K562 (cell line): Measurements from ENCODE around the gene CCDC175. TPM values are rescaled to one million over a fixed set of nuclear protein-coding genes. Genes with fewer than 3 reads are reported as not detected.

Experiments used
- ATAC-seq: fragments of 200-7000 bp; cut with Tn5 transposase; 3 replicates; pipeline ENCODE4 v1.9.1; 2020; ENCODE audit warnings: moderate library complexity
- BruUV-seq: library from RNA; stranded (reverse); fragments of 400-500 nt; replicated peaks from 2 replicates; lab custom pipeline; 2021; lab: Mats Ljungman, UMichigan
- CTCF ChIA-PET: fragments of 300-600 bp; formaldehyde crosslinking; extraction: SDS; loops from one replicate; lab custom pipeline; 2021; ENCODE audit warnings: low intra/inter-chr PET ratio; lab: Yijun Ruan, JAX
- POLR2A ChIA-PET: fragments of 300-600, 350-650 bp; sonication (Branson Sonifier 250); formaldehyde crosslinking; extraction: SDS; loops from one replicate; lab custom pipeline; 2021; ENCODE audit warnings: antibody characterized with exemption, inconsistent platforms; lab: Yijun Ruan, JAX
- DNase-seq, 4 experiments: peaks; one replicate each; pipeline versions ENCODE4 v3.0.0 to v3.0.0-alpha.2; 2011 to 2018; ENCODE audit warnings: low spot score in 3 of 4, mixed read lengths in 3 of 4; ENCODE audit errors: extremely low read depth in 1 of 4
- FAIRE-seq: peaks from 2 replicates; lab custom pipeline; 2011; peaks lifted over from hg19 to GRCh38; lab: Jason Lieb, UNC
- H2AFZ ChIP-seq: 2 replicates; pipeline ENCODE4 v1.6.0; 2011; ENCODE audit warnings: low read depth, low read length, control low read depth, inconsistent platforms
- H3K27ac ChIP-seq: fragments of 200-600 bp; 3 replicates; pipeline ENCODE4 v1.8.0; 2011; ENCODE audit warnings: low read depth, mild to moderate bottlenecking, control low read depth, inconsistent platforms, low read length, moderate library complexity, mixed read lengths; ENCODE audit errors: extremely low read depth
- H3K27me3 ChIP-seq, 2 experiments: fragments of 300-600 bp in 1 of 2; 2 replicates in 1 of 2; 3 replicates in 1 of 2; pipeline versions ENCODE4 v1.6.0 to v1.8.0; 2011; ENCODE audit warnings: inconsistent platforms in 2 of 2, low read length in 2 of 2, mild to moderate bottlenecking in 1 of 2, mixed read lengths in 1 of 2, moderate library complexity in 1 of 2; ENCODE audit not compliant: control insufficient read depth in 2 of 2, insufficient read depth in 2 of 2
- H3K36me3 ChIP-seq: fragments of 300-600 bp; 3 replicates; pipeline ENCODE4 v1.8.0; 2011; ENCODE audit warnings: mild to moderate bottlenecking, low read length, inconsistent platforms; ENCODE audit not compliant: control insufficient read depth, insufficient read depth
- H3K4me1 ChIP-seq, 2 experiments: fragments of 200-600 bp in 1 of 2; replicated peaks in 1 of 2; 2 replicates in 1 of 2; 3 replicates in 1 of 2; pipeline versions ENCODE4 v1.5.1 to v1.8.0; 2011; ENCODE audit warnings: inconsistent platforms in 2 of 2, low read length in 2 of 2, mild to moderate bottlenecking in 1 of 2, mixed read lengths in 1 of 2, moderate library complexity in 1 of 2; ENCODE audit not compliant: control insufficient read depth in 2 of 2, insufficient read depth in 2 of 2
- H3K4me2 ChIP-seq: 2 replicates; pipeline ENCODE4 v1.6.1; 2011; ENCODE audit warnings: low read length, control low read depth, inconsistent platforms, mixed read lengths; ENCODE audit not compliant: insufficient read depth
- H3K4me3 ChIP-seq: fragments of 200-600 bp; sonication (generic), shearing (Covaris generic); 2 replicates; pipeline ENCODE4 v1.5.1; 2016; ENCODE audit warnings: control low read depth, inconsistent platforms
- H3K79me2 ChIP-seq: fragments of 200-600 bp; 3 replicates; pipeline ENCODE4 v1.8.0; 2011; ENCODE audit warnings: low read length, inconsistent platforms; ENCODE audit not compliant: control insufficient read depth, insufficient read depth
- H3K9ac ChIP-seq, 2 experiments: 2 replicates each; pipeline versions ENCODE4 v1.6.0 to v1.6.1; 2011; ENCODE audit warnings: low read depth in 2 of 2, low read length in 2 of 2, control low read depth in 1 of 2, inconsistent platforms in 1 of 2, mild to moderate bottlenecking in 1 of 2, mixed read lengths in 1 of 2; ENCODE audit not compliant: insufficient read depth in 1 of 2
- H3K9me1 ChIP-seq: one replicate; pipeline ENCODE4 v1.6.0; 2011; ENCODE audit warnings: inconsistent platforms, mild to moderate bottlenecking, low read length, moderate library complexity; ENCODE audit not compliant: control insufficient read depth, insufficient read depth
- H3K9me3 ChIP-seq: replicated peaks from 2 replicates; pipeline ENCODE4 v1.5.1; 2011; ENCODE audit warnings: low read depth, low read length, inconsistent platforms; ENCODE audit not compliant: control insufficient read depth, insufficient read depth
- H4K20me1 ChIP-seq: replicated peaks from 2 replicates; pipeline ENCODE4 v1.6.1; 2011; ENCODE audit warnings: low read length, inconsistent platforms, mixed read lengths; ENCODE audit not compliant: control insufficient read depth, insufficient read depth
- ATF1 ChIP-seq, 2 experiments: fragments of 450-650 bp in 1 of 2; IDR thresholded peaks; 2 replicates each; pipeline ENCODE4 v1.6.1; 2016; ENCODE audit warnings: missing compliant biosample characterization in 1 of 2, missing genetic modification characterization in 1 of 2
- BCL6 ChIP-seq: fragments of 250-450 bp; sonication (Bioruptor Pico); IDR thresholded peaks from 2 replicates; pipeline ENCODE4 v1.4.0; 2020
- ETS1 ChIP-seq: conservative IDR thresholded peaks from 2 replicates; pipeline ENCODE4 v1.6.1; 2011; ENCODE audit warnings: low read depth, mild to moderate bottlenecking, low read length; ENCODE audit not compliant: control insufficient read depth
- FOXM1 ChIP-seq, 2 experiments: fragments of 450-650 bp in 1 of 2; sonication (generic) in 1 of 2; formaldehyde crosslinking in 1 of 2; IDR thresholded peaks; 2 replicates each; pipeline versions ENCODE4 v1.6.1 to v1.9.0; 2017 to 2022; ENCODE audit warnings: low read depth in 2 of 2, mild to moderate bottlenecking in 2 of 2, missing genetic modification reagents in 1 of 2, moderate library complexity in 1 of 2
- HMGXB4 ChIP-seq: sonication (generic); formaldehyde crosslinking; IDR thresholded peaks from 2 replicates; pipeline ENCODE4 v1.8.1; 2023; ENCODE audit warnings: mild to moderate bottlenecking, missing genetic modification reagents
- SLC30A9 ChIP-seq: fragments of 250-450 bp; sonication (Bioruptor Pico); IDR thresholded peaks from 2 replicates; pipeline ENCODE4 v1.8.0; 2022; ENCODE audit warnings: mild to moderate bottlenecking, moderate library complexity
- TBL1XR1 ChIP-seq, 2 experiments: IDR thresholded peaks; 2 replicates each; pipeline ENCODE4 v1.6.1; 2012; ENCODE audit warnings: improper control_type of control experiment in 2 of 2, low read length in 2 of 2, mild to moderate bottlenecking in 1 of 2
- ZNF263 ChIP-seq: sonication (generic); formaldehyde crosslinking; IDR thresholded peaks from 2 replicates; pipeline ENCODE4 v1.8.0; 2022; ENCODE audit warnings: mild to moderate bottlenecking, missing genetic modification reagents, borderline replicate concordance
- ZNF512 ChIP-seq: IDR thresholded peaks from 2 replicates; pipeline ENCODE4 v1.6.1; 2016; ENCODE audit warnings: missing genetic modification characterization, missing compliant biosample characterization
- WGBS: fragments of 100-300 bp; shearing (Covaris generic); methylation state at CpG from one replicate; pipeline ENCODE4 v1.1.6; 2016; ENCODE audit warnings: low coverage, mixed read lengths; ENCODE audit not compliant: insufficient coverage; ENCODE audit errors: missing lambda C conversion rate; 5-methylcytosine and 5-hydroxymethylcytosine counted together
- in situ Hi-C: fragments of 300-500 bp; cut with MboI; formaldehyde crosslinking; loops from 4 replicates; pipeline ENCODE4 v1.15.0; 2018; ENCODE audit warnings: inconsistent platforms, mixed read lengths
- intact Hi-C: fragments of 100-400 bp; cut with micrococcal nuclease; formaldehyde crosslinking; loops from 2 replicates; pipeline ENCODE4 v1.14.2; 2022
- polyA plus RNA-seq, 8 experiments: library from polyadenylated mRNA; depleted of rRNA in 4 of 8; stranded (reverse) in 5 of 8; unstranded in 3 of 8; fragments of >200 nt; fragmentation: Nextera tagmentation in 2 of 8; fragmentation: Illumina TruSeq in 1 of 8; extraction: Ambion mirVana in 2 of 8; extraction: Trizol in 1 of 8; gene quantifications; 2 replicates each; pipeline versions ENCODE4 v1.2.1 to v1.2.3, GENCODE V29; 2011 to 2014; ENCODE audit warnings: inconsistent platforms in 1 of 8, missing spikeins in 1 of 8
- total RNA-seq, 7 experiments: library from RNA; depleted of rRNA in 6 of 7; stranded (reverse); fragments of >200 nt in 6 of 7; fragmentation: Illumina TruSeq in 2 of 7; extraction: Trizol in 2 of 7; gene quantifications; 2 replicates each; pipeline versions ENCODE4 v1.2.1 to v1.2.3, GENCODE V29; 2011 to 2021; ENCODE audit warnings: low replicate concordance in 1 of 7

The CCDC175 gene
- total and polyA plus RNA-seq, 9 of the 15 experiments (the other 6 are each of a cell fraction or from before 2014, with no cell fraction given), result not detected

GRCh38 chr14:59510966-59511365 is 65.6 kb downstream of the CCDC175 start:
- CTCF ChIA-PET, result no interaction called here

More at GRCh38 chr14:59510966-59511365, 65.6 kb downstream of the CCDC175 start:
- no peak overlapping the region for H3K4me3 ChIP-seq
- DNase-seq (no peak), ATAC-seq (no peak), FAIRE-seq (no peak)
- no peak overlapping the region for H3K9ac ChIP-seq
- no peak overlapping the region for H3K27ac ChIP-seq
- no peaks in the 10 kb centered on the region for H4K20me1 ChIP-seq
- H2AFZ ChIP-seq, result no peak overlapping the region
- in situ Hi-C loops, result no loop called here
- no peak overlapping the region for H3K4me2 ChIP-seq
- H3K9me3 ChIP-seq, result no peaks in the 10 kb centered on the region
- H3K36me3 ChIP-seq, result no peaks in the 10 kb centered on the region
- H3K79me2 ChIP-seq, result no peaks in the 10 kb centered on the region
- intact Hi-C loops, result no loop called here
- BruUV-seq, result no TSS peak
- POLR2A ChIA-PET, result no interaction called here
- no peaks in the 10 kb centered on the region for H3K4me1 ChIP-seq
- 0% methylated on average over 3 of the region's 3 CpGs for whole genome bisulfite sequencing
- H3K9me1 ChIP-seq, result no peaks in the 10 kb centered on the region
- no peak for TF ChIP-seq ZNF512
- no peak for TF ChIP-seq SLC30A9 (CRISPR knock-in tag)
- TF ChIP-seq ZNF263, result no peak
- TF ChIP-seq TBL1XR1 (IDR thresholded peaks at IDR 0.05; ENCODE audit: low read length in 2 of 2), result no peak
- no peak for TF ChIP-seq ETS1
- no peak for TF ChIP-seq ATF1 (CRISPR knock-in tag; IDR thresholded peaks at IDR 0.05)
- TF ChIP-seq ATF1 (tag; IDR thresholded peaks at IDR 0.05), result no peak
- TF ChIP-seq FOXM1 (IDR thresholded peaks at IDR 0.05; ENCODE audit: low read depth), result no peak
- TF ChIP-seq FOXM1 (CRISPR knock-in tag; IDR thresholded peaks at IDR 0.05; ENCODE audit: low read depth), result no peak
- no peak for TF ChIP-seq HMGXB4 (CRISPR knock-in tag)
- TF ChIP-seq BCL6 (CRISPR knock-in tag), result no peak
- H3K27me3 ChIP-seq, result no peaks in the 10 kb centered on the region
